A673 (cell line): ENCODE data around the gene FIBP. TPM values are rescaled to one million over a fixed set of nuclear protein-coding genes. Genes with fewer than 3 reads are reported as not detected.

Source experiments
- BruUV-seq: library from RNA; stranded (reverse); fragments of 400-500 nt; replicated peaks from 2 replicates; lab custom pipeline; 2021; lab: Mats Ljungman, UMichigan
- CTCF ChIA-PET: fragments of 300-600 bp; sonication (Branson Sonifier 250); formaldehyde crosslinking; loops from one replicate; lab custom pipeline; 2022; ENCODE audit warnings: antibody characterized with exemption; lab: Charles Lee
- POLR2A ChIA-PET: fragments of 300-600 bp; sonication (Branson Sonifier 250); formaldehyde crosslinking; loops from one replicate; lab custom pipeline; 2022; ENCODE audit warnings: antibody characterized with exemption; ENCODE audit not compliant: low non-redundant PET; lab: Charles Lee
- DNase-seq: peaks from one replicate; pipeline ENCODE4 v3.0.0-alpha.2; 2015; ENCODE audit warnings: low spot score
- H3K27ac ChIP-seq: fragments of 200-600 bp; sonication (generic); 2 replicates; pipeline ENCODE4 v1.5.1; 2016; ENCODE audit warnings: mixed run types, low read depth, mild to moderate bottlenecking, mixed read lengths, antibody characterized with exemption, low read length; ENCODE audit not compliant: poor library complexity, severe bottlenecking
- H3K27me3 ChIP-seq: fragments of 200-600 bp; sonication (generic); replicated peaks from 2 replicates; pipeline ENCODE4 v1.6.1; 2017; ENCODE audit warnings: mixed run types, low read depth, mild to moderate bottlenecking, mixed read lengths, antibody characterized with exemption, low read length; ENCODE audit not compliant: insufficient read depth, poor library complexity
- H3K36me3 ChIP-seq: fragments of 200-600 bp; sonication (generic); 2 replicates; pipeline ENCODE4 v1.6.1; 2016; ENCODE audit warnings: mixed run types, mild to moderate bottlenecking, mixed read lengths, antibody characterized with exemption, low read length; ENCODE audit not compliant: insufficient read depth, poor library complexity, severe bottlenecking
- H3K4me1 ChIP-seq: fragments of 200-600 bp; sonication (generic); 2 replicates; pipeline ENCODE4 v1.6.1; 2017; ENCODE audit warnings: mixed run types, mild to moderate bottlenecking, mixed read lengths, antibody characterized with exemption, low read length; ENCODE audit not compliant: insufficient read depth, poor library complexity, severe bottlenecking
- H3K4me3 ChIP-seq: fragments of 200-600 bp; sonication (generic); 2 replicates; pipeline ENCODE4 v1.5.1; 2016; ENCODE audit warnings: low read depth, mixed run types, mild to moderate bottlenecking, mixed read lengths, low read length; ENCODE audit not compliant: poor library complexity, severe bottlenecking
- H3K9me3 ChIP-seq: fragments of 200-600 bp; sonication (generic); 2 replicates; pipeline ENCODE4 v1.6.1; 2016; ENCODE audit warnings: mixed run types, low read depth, mild to moderate bottlenecking, mixed read lengths, antibody characterized with exemption, low read length; ENCODE audit not compliant: poor library complexity, severe bottlenecking
- EZH2 ChIP-seq: fragments of 200-600 bp; sonication (generic); IDR thresholded peaks from 2 replicates; pipeline ENCODE4 v1.6.1; 2017; ENCODE audit warnings: borderline replicate concordance, low read depth, mild to moderate bottlenecking, mixed read lengths, antibody characterized with exemption, low read length; ENCODE audit not compliant: poor library complexity, severe bottlenecking
- intact Hi-C: fragments of 100-400 bp; cut with micrococcal nuclease; formaldehyde crosslinking; loops from one replicate; pipeline ENCODE4 v1.10.0; 2022; ENCODE audit not compliant: unreplicated experiment
- total RNA-seq: library from RNA; stranded (reverse); gene quantifications from 2 replicates; pipeline ENCODE4 v1.2.3, GENCODE V29; 2021
- TF ChIP-seq, protein P1 (sequence below): fragments of 300-800, 200-600 bp; sonication (generic); conservative IDR thresholded peaks from 2 replicates; pipeline ENCODE4 v1.5.1; 2017; ENCODE audit warnings: low read depth, mild to moderate bottlenecking, antibody characterized with exemption, low read length, moderate library complexity, mixed read lengths

Gene FIBP
- total RNA-seq, 1 experiment from 2014 or later = 98.5 TPM

DNA sequence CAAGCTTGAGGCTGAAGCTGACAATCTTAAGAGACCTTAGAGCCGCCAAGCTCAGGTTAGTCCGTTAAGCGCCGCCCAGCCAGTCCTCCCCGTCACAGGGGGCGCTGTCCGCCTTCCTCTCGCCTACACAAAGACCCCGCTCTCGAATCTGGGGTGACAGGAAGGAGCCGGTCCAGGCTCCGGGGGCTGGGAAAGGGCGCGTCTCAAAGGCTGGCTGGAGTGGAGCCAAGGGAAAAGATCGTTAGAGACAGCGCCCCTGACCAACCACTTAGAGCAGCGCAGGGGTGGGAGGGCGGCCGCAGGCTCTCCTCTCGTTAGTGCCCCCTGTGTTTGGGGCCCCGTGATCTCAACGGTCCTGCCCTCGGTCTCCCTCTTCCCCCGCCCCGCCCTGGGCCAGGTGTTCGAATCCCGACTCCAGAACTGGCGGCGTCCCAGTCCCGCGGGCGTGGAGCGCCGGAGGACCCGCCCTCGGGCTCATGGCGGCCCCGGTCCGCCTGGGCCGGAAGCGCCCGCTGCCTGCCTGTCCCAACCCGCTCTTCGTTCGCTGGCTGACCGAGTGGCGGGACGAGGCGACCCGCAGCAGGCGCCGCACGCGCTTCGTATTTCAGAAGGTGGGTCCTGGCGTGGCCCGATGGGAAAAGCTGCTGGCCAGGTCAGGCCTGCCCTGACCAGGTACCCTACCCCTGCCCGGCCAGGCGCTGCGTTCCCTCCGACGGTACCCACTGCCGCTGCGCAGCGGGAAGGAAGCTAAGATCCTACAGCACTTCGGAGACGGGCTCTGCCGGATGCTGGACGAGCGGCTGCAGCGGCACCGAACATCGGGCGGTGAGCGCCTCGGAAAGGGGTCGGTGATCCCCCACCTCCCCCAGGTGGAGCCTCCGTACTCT is 27.8 kb downstream of the FIBP start, which contains the start of gene MUS81:
TSS of gene MUS81 (plus strand) at position 156 of the 887 bp plus-strand sequence. CDS start at position 477, 321 bp downstream.
- Histone ChIP-seq H3K27me3 (no peaks in the 10 kb centered on the region), H3K36me3 (peaks cover 50% of the 10 kb centered on the region), H3K9me3 (no peaks in the 10 kb centered on the region), H3K27ac (peak within 1 kb of the TSS; percentile 99), H3K4me3 (peak within 1 kb of the TSS; percentile 95), H3K4me1 (peaks cover 25% of the 10 kb centered on the region)
- DNase-seq = peak; percentile 99
- intact Hi-C loops = no loop called here
- BruUV-seq = TSS peak; percentile 66
- CTCF ChIA-PET = interaction anchor here (0.5 to 2.4 kb wide), 17 partner anchors 8 to 500 kb away, joined by 3 to 65 read pairs (median 4); partner anchors contain the start of genes BANF1, CCDC85B, EIF1AD and FIBP
- POLR2A ChIA-PET = interaction anchor here (0.6 to 1.4 kb wide), 4 partner anchors 10 to 360 kb away, joined by 3 to 6 read pairs (median 4); partner anchors contain the start of gene CCDC85B
- TF ChIP-seq, protein P1, sequence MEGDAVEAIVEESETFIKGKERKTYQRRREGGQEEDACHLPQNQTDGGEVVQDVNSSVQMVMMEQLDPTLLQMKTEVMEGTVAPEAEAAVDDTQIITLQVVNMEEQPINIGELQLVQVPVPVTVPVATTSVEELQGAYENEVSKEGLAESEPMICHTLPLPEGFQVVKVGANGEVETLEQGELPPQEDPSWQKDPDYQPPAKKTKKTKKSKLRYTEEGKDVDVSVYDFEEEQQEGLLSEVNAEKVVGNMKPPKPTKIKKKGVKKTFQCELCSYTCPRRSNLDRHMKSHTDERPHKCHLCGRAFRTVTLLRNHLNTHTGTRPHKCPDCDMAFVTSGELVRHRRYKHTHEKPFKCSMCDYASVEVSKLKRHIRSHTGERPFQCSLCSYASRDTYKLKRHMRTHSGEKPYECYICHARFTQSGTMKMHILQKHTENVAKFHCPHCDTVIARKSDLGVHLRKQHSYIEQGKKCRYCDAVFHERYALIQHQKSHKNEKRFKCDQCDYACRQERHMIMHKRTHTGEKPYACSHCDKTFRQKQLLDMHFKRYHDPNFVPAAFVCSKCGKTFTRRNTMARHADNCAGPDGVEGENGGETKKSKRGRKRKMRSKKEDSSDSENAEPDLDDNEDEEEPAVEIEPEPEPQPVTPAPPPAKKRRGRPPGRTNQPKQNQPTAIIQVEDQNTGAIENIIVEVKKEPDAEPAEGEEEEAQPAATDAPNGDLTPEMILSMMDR = peak; percentile 99
- no peak for TF ChIP-seq EZH2

DNA sequence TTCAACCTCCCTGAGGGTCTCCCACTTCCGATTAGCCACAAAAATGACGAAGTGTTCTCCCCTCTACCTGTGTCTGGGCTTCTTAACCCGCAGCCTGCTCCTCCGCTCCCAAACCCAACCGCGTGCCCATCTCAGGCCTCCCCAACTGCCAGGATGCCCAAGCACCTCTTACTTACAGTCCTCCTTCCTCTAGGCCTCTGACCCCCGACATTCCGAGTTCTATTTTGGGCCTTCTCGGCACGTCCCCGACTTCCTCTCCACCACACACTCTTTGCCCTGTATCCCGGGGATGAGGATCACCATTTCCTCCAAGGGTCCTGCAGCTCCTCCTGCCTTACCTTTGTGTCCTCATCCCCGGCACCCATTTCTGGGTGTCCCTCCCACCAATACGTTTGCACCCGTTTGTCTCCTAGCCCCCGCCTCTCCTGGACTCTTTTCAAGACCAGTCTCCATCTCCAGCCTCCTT is 28.4 kb downstream of the FIBP start:
- Histone ChIP-seq H3K4me3 (peak overlapping the region; percentile 95), H3K27me3 (no peaks in the 10 kb centered on the region), H3K36me3 (peaks cover 50% of the 10 kb centered on the region), H3K27ac (peak overlapping the region; percentile 99), H3K4me1 (peaks cover 25% of the 10 kb centered on the region), H3K9me3 (no peaks in the 10 kb centered on the region)
- no peak for DNase-seq
- ChIA-PET POLR2A (interaction anchor here (0.5 to 1.4 kb wide), 10 partner anchors 9 to 854 kb away, joined by 3 to 11 read pairs (median 3); partner anchors contain the start of genes CCDC85B and FIBP), CTCF (interaction anchor here (0.5 to 2.4 kb wide), 20 partner anchors 8 to 501 kb away, joined by 3 to 65 read pairs (median 4); partner anchors contain the start of genes BANF1, CCDC85B, EIF1AD and FIBP)
- TF ChIP-seq EZH2 = no peak
- TF ChIP-seq, protein P1 = no peak
- BruUV-seq = no TSS peak
- intact Hi-C loops = loop anchor here (5.0 kb wide), 1 partner anchor 1083 kb away; the partner anchor contains the start of gene SF1
